RWPE2 (cell line): ENCODE measurements around the gene GPR176.

Experiments used
- ATAC-seq: fragments of 200-7000 bp; cut with Tn5 transposase; 3 replicates; pipeline ENCODE4 v1.9.1; 2021; ENCODE audit warnings: low read depth
- DNase-seq: peaks from one replicate; pipeline ENCODE4 v3.0.0-alpha.2; 2020; ENCODE audit warnings: low spot score
- H3K27ac ChIP-seq: fragments of 450-650 bp; 2 replicates; pipeline ENCODE4 v1.5.1; 2017; ENCODE audit warnings: mild to moderate bottlenecking; ENCODE audit not compliant: poor library complexity, severe bottlenecking
- H3K27me3 ChIP-seq: fragments of 250-450 bp; sonication (Bioruptor Pico); 2 replicates; pipeline ENCODE4 v1.5.1; 2021; ENCODE audit warnings: mild to moderate bottlenecking, moderate library complexity; ENCODE audit not compliant: insufficient read depth, poor library complexity, severe bottlenecking
- H3K36me3 ChIP-seq: fragments of 250-450 bp; sonication (Bioruptor Pico); 2 replicates; pipeline ENCODE4 v1.5.1; 2020; ENCODE audit warnings: low read depth, mild to moderate bottlenecking, moderate library complexity
- H3K4me1 ChIP-seq: fragments of 250-450 bp; sonication (Bioruptor Pico); 2 replicates; pipeline ENCODE4 v1.5.1; 2021; ENCODE audit warnings: mild to moderate bottlenecking, moderate library complexity; ENCODE audit not compliant: insufficient read depth, poor library complexity, severe bottlenecking
- H3K4me3 ChIP-seq: fragments of 250-450 bp; sonication (Bioruptor Pico); 2 replicates; pipeline ENCODE4 v1.5.1; 2021; ENCODE audit warnings: mild to moderate bottlenecking, moderate library complexity; ENCODE audit not compliant: severe bottlenecking
- H3K9me3 ChIP-seq: fragments of 250-450 bp; sonication (Bioruptor Pico); 2 replicates; pipeline ENCODE4 v1.5.1; 2021; ENCODE audit warnings: mild to moderate bottlenecking, moderate library complexity; ENCODE audit not compliant: severe bottlenecking
- TF ChIP-seq, protein P1 (sequence below): fragments of 450-650 bp; IDR thresholded peaks from one replicate; pipeline ENCODE4 v1.5.1; 2017; ENCODE audit warnings: mild to moderate bottlenecking, moderate library complexity; ENCODE audit not compliant: poor library complexity, severe bottlenecking

Gene GPR176

DNA sequence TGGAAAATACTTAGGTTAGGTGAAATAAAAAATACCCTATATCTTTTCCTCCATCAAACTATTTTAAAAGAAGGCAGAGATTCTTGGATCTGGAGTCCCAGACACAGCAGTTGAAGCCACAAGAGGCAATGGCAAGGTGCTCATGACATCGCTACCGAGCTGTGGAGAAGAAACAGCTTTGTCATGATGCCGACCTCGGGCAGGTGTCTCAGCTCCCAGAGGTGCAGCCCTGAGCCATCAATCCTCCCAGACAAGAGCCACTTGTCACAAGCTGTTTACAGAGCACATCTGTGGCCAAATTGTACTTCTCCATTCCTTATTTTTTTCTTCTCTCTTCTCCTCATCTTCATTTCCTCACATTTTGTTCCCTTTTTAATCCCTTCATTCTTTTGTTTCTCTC is 50.8 kb downstream of the GPR176 start:
- ATAC-seq (no peak), DNase-seq (no peak)
- H3K9me3 ChIP-seq: no peaks in the 10 kb centered on the region
- H3K27me3 ChIP-seq: no peaks in the 10 kb centered on the region
- H3K27ac ChIP-seq: no peak overlapping the region
- no peak overlapping the region for H3K4me3 ChIP-seq
- no peaks in the 10 kb centered on the region for H3K4me1 ChIP-seq
- no peaks in the 10 kb centered on the region for H3K36me3 ChIP-seq
- TF ChIP-seq, protein P1, sequence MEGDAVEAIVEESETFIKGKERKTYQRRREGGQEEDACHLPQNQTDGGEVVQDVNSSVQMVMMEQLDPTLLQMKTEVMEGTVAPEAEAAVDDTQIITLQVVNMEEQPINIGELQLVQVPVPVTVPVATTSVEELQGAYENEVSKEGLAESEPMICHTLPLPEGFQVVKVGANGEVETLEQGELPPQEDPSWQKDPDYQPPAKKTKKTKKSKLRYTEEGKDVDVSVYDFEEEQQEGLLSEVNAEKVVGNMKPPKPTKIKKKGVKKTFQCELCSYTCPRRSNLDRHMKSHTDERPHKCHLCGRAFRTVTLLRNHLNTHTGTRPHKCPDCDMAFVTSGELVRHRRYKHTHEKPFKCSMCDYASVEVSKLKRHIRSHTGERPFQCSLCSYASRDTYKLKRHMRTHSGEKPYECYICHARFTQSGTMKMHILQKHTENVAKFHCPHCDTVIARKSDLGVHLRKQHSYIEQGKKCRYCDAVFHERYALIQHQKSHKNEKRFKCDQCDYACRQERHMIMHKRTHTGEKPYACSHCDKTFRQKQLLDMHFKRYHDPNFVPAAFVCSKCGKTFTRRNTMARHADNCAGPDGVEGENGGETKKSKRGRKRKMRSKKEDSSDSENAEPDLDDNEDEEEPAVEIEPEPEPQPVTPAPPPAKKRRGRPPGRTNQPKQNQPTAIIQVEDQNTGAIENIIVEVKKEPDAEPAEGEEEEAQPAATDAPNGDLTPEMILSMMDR: no peak

DNA sequence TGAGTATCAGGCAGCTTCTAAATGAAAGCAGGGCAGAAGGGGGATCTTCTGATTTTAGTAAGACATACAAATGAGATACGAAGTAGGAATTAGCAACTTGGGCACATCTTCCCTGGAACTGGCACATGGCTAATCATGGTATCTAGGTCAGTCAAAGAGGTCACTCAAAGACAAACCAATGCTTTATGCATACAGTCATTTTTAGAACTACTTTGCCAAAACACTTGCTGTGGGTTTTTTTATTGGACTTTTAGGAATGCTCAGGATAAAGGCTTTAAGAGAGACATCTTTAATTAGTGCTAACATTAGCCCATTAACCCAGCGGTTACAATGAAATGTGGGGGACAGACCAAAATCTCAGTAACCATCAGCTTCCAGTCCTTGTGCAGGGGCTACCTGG is 51.7 kb downstream of the GPR176 start:
- Histone ChIP-seq H3K9me3 (no peaks in the 10 kb centered on the region), H3K27ac (no peak overlapping the region), H3K36me3 (no peaks in the 10 kb centered on the region), H3K4me3 (no peak overlapping the region), H3K4me1 (no peaks in the 10 kb centered on the region), H3K27me3 (no peaks in the 10 kb centered on the region)
- ATAC-seq (no peak), DNase-seq (no peak)
- TF ChIP-seq, protein P1: no peak

DNA sequence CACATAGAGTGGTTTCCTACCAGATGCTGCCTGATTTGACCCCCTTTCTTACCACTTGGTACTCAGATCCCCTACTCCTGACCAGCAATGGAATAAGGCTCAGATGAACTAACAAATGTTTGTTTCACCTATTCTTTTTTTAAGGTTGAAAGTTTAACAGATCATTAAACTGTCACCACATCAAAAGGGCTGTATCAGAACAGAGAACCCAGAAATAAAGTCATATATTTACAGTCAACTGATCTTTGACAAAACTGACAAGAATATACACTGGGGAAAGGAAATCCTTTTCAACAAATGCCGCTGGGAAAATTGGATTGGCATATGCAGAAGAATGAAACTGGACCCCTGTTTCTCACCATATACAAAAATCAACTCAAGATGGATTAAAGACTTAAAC is 56.0 kb downstream of the GPR176 start:
- Histone ChIP-seq H3K9me3 (no peaks in the 10 kb centered on the region), H3K27me3 (no peaks in the 10 kb centered on the region), H3K4me1 (no peaks in the 10 kb centered on the region), H3K4me3 (no peak overlapping the region), H3K36me3 (no peaks in the 10 kb centered on the region), H3K27ac (no peak overlapping the region)
- TF ChIP-seq, protein P1: no peak
- ATAC-seq (no peak), DNase-seq (no peak)

DNA sequence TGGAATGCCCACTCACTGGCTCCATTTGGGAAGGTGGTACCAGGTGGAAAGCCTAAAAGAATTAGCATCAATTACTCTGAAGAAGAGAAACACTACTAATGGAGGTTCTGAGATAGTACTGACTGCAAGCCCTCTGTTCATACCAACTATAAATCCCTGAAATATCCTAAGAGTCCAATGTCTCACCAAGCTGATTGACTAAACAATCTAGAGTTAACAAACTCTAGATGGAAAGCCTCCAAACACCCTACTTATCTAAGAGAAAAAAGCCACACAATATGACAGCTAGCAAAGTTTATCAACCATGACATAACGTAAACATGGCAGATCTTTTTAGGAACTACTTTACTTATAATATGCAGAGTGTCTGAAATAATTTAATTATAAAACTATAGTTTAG is 59.2 kb downstream of the GPR176 start:
- no peaks in the 10 kb centered on the region for H3K36me3 ChIP-seq
- TF ChIP-seq, protein P1: no peak
- no peaks in the 10 kb centered on the region for H3K9me3 ChIP-seq
- no peak overlapping the region for H3K27ac ChIP-seq
- H3K4me1 ChIP-seq: no peaks in the 10 kb centered on the region
- ATAC-seq (no peak), DNase-seq (no peak)
- no peaks in the 10 kb centered on the region for H3K27me3 ChIP-seq
- no peak overlapping the region for H3K4me3 ChIP-seq

DNA sequence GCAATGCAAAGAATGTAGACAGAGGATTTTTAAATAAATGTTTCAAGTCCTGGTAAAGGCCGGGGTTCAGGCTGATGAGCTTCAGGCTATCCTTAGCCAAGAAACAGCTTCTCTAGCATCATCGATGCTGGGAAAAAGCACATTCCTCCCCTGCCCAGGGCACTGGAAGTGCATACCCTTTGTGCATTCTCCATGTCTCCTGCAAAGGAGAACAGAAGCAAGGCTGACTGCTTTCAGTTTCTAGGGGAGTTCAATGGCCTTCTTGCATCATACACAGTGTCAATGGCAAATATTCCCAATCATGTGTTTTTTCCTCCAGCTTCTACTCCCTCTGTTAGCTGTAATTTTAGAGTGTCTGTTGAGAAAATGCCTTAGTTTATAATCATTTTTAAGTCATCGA is 59.9 kb downstream of the GPR176 start:
- H3K9me3 ChIP-seq: no peaks in the 10 kb centered on the region
- TF ChIP-seq, protein P1: no peak
- H3K4me3 ChIP-seq: no peak overlapping the region
- no peaks in the 10 kb centered on the region for H3K36me3 ChIP-seq
- DNase-seq (no peak), ATAC-seq (no peak)
- no peak overlapping the region for H3K27ac ChIP-seq
- H3K27me3 ChIP-seq: no peaks in the 10 kb centered on the region
- H3K4me1 ChIP-seq: no peaks in the 10 kb centered on the region
